BJ (cell line): ENCODE results near the gene NRL. TPM values are rescaled to one million over a fixed set of nuclear protein-coding genes. Genes with fewer than 3 reads are reported as not detected.
A peak's percentile ranks its signal among the peaks of the same experiment; 100 is the strongest.
"Not testable (repeated sequence)": the region's sequence is repeated elsewhere in the genome, so short reads cannot be mapped to it uniquely, and the experiment has no call there.

ENCODE experiments used
- CTCF ChIA-PET: fragments of 350-600 bp; formaldehyde crosslinking; extraction: SDS; loops from one replicate; lab custom pipeline; 2021; ENCODE audit warnings: antibody characterized with exemption, inconsistent platforms; lab: Yijun Ruan, JAX
- POLR2A ChIA-PET: fragments of 300-600 bp; sonication (Branson Sonifier 250); formaldehyde crosslinking; extraction: SDS; loops from one replicate; lab custom pipeline; 2021; ENCODE audit warnings: antibody characterized with exemption; lab: Charles Lee
- DNase-seq: peaks from one replicate; pipeline ENCODE4 v3.0.0-alpha.2; 2011; ENCODE audit warnings: low read depth
- H3K27me3 ChIP-seq: 2 replicates; pipeline ENCODE4 v1.6.0; 2011; ENCODE audit warnings: low read length; ENCODE audit not compliant: control insufficient read depth, insufficient read depth
- H3K36me3 ChIP-seq: 2 replicates; pipeline ENCODE4 v1.5.1; 2011; ENCODE audit warnings: low read length; ENCODE audit not compliant: control insufficient read depth, insufficient read depth
- H3K4me3 ChIP-seq: 2 replicates; pipeline ENCODE4 v1.5.1; 2011; ENCODE audit warnings: low read depth, mild to moderate bottlenecking, control low read depth, low read length
- polyA plus RNA-seq: library from polyadenylated mRNA; depleted of rRNA; stranded (reverse); fragments of >200 nt; gene quantifications from 2 replicates; pipeline ENCODE4 v1.2.3, GENCODE V29; 2011
- TF ChIP-seq, protein P1 (sequence below): IDR thresholded peaks from 2 replicates; pipeline ENCODE4 v1.5.1; 2011; ENCODE audit warnings: low read depth, mild to moderate bottlenecking, control low read depth, inconsistent platforms, low read length, moderate library complexity; ENCODE audit not compliant: insufficient read depth

NRL gene
- polyA plus RNA-seq, 1 experiment, result 0.91 TPM

DNA sequence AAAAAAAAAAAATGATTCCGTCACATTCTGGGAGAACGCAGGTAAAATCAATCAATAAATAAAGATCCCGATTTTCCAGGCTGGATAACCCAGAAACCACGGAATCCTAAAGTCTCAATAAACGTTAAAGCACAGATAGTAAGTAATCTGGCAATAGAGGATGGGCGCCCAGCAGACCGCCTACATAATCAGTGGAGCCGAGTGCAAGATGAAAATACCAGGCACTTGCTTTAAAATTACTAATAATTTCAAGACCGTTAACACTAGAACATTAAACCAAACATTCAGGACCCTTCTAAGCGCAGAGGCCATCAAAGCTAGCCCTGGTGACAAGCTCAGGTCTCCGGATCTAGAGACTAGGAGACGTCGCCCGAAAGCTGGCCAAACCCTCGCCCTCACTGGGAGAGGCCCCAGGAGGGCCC, 1.4 kb downstream of the NRL start:
- peaks cover 2% of the 10 kb centered on the region; the same call in 1 of the 2 replicates for H3K36me3 ChIP-seq
- TF ChIP-seq, protein P1, sequence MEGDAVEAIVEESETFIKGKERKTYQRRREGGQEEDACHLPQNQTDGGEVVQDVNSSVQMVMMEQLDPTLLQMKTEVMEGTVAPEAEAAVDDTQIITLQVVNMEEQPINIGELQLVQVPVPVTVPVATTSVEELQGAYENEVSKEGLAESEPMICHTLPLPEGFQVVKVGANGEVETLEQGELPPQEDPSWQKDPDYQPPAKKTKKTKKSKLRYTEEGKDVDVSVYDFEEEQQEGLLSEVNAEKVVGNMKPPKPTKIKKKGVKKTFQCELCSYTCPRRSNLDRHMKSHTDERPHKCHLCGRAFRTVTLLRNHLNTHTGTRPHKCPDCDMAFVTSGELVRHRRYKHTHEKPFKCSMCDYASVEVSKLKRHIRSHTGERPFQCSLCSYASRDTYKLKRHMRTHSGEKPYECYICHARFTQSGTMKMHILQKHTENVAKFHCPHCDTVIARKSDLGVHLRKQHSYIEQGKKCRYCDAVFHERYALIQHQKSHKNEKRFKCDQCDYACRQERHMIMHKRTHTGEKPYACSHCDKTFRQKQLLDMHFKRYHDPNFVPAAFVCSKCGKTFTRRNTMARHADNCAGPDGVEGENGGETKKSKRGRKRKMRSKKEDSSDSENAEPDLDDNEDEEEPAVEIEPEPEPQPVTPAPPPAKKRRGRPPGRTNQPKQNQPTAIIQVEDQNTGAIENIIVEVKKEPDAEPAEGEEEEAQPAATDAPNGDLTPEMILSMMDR, result no peak
- POLR2A ChIA-PET, result interaction anchor here (0.5 to 1.1 kb wide), 2 partner anchors 18 to 1131 kb away, joined by 3 to 4 read pairs; partner anchors contain the start of gene AJUBA
- no peak for DNase-seq
- CTCF ChIA-PET, result interaction anchor here (2.3 to 2.6 kb wide), 3 partner anchors 47 to 184 kb away, joined by 7 to 15 read pairs (median 11); partner anchors contain the start of gene IRF9
- H3K27me3 ChIP-seq, result no peaks in the 10 kb centered on the region
- H3K4me3 ChIP-seq, result peak overlapping the region; percentile 59

DNA sequence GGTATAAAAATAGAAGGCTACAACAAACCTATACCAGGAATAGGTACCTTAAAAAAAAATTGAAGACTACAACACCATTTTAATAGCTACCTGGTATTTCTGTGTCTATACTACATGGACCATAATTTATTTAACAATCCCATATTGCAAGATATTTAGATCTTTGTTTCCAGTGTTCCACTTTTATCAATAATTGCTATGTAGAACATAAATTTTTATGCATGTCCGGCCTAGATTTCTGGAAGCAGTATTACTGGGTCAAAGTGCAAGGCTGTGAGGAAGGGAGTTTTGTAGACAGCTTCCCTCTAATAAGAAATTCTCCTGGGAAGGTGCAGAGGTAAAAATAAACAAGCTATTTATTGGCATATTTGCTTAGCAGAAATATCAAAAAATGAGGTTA, 4.2 kb downstream of the NRL start:
- Histone ChIP-seq H3K27me3 (no peaks in the 10 kb centered on the region), H3K36me3 (no peaks in the 10 kb centered on the region), H3K4me3 (no peak overlapping the region)
- TF ChIP-seq, protein P1, result no peak
- CTCF ChIA-PET, result interaction anchor here (0.6 to 8.8 kb wide), 12 partner anchors 15 to 924 kb away, joined by 3 to 136 read pairs (median 4); partner anchors contain the start of genes CARMIL3, PCK2 and PSME1
- no peak for DNase-seq
- POLR2A ChIA-PET, result no interaction called here

DNA sequence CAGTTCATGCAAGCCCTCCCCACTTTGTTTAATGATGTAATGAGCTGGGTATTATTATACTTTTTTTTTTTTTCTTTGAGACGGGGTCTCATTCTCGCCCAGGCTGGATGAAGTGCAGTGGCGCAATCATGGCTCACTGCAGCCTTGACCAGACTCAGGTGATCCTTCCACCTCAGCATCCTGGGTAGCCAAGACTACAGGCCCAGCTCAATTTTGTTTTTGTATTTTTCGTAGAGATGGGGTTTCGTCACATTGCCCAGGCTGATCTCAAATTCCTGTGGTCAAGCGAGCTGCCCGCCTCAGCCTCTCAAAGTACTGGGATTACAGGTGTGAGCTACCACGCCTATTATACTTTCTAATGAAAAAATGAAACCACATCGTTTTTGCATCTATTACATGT, 4.7 kb downstream of the NRL start:
- Histone ChIP-seq H3K4me3 (no peak overlapping the region), H3K27me3 (no peaks in the 10 kb centered on the region), H3K36me3 (no peaks in the 10 kb centered on the region)
- CTCF ChIA-PET, result interaction anchor here (0.7 to 8.8 kb wide), 12 partner anchors 15 to 923 kb away, joined by 3 to 136 read pairs (median 4); partner anchors contain the start of genes CARMIL3, PCK2 and PSME1
- TF ChIP-seq, protein P1, result no peak
- no peak for DNase-seq
- POLR2A ChIA-PET, result no interaction called here

DNA sequence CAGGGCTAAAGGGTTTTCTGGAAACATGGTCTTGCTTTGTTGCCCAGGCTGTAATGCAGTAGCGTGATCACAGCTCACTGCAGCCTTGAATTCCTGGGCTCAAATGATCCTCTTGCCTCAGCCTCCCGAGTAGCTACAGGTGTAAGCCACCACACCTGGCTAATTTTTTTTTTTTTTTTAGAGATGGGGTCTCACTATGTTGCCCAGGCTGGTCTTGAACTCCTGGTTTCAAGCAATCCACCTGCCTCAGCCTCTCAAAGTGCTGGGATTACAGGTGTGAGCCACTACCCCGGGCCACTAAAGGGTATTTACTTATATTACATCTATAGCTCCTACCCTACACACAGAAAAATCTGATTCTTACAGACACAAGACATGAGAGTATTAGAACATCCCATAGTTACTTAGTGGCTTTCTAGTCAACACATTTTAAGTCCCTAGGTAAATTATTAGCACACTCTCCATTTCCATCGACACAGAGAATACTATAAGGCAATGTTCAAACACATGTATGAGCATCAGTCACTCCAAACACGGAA, 6.3 kb downstream of the NRL start:
- DNase-seq, result no peak
- peaks cover 5% of the 10 kb centered on the region for H3K36me3 ChIP-seq
- H3K4me3 ChIP-seq, result no peak overlapping the region
- ChIA-PET POLR2A (interaction anchor here (1.0 kb wide), 1 partner anchor 15 kb away, joined by 4 read pairs; the partner anchor contains the start of gene PCK2), CTCF (interaction anchor here (0.6 to 8.8 kb wide), 24 partner anchors 9 to 479 kb away, joined by 3 to 136 read pairs (median 4); partner anchors contain the start of genes CARMIL3, IRF9, PCK2 and PSME1)
- TF ChIP-seq, protein P1, result no peak
- H3K27me3 ChIP-seq, result no peaks in the 10 kb centered on the region

DNA sequence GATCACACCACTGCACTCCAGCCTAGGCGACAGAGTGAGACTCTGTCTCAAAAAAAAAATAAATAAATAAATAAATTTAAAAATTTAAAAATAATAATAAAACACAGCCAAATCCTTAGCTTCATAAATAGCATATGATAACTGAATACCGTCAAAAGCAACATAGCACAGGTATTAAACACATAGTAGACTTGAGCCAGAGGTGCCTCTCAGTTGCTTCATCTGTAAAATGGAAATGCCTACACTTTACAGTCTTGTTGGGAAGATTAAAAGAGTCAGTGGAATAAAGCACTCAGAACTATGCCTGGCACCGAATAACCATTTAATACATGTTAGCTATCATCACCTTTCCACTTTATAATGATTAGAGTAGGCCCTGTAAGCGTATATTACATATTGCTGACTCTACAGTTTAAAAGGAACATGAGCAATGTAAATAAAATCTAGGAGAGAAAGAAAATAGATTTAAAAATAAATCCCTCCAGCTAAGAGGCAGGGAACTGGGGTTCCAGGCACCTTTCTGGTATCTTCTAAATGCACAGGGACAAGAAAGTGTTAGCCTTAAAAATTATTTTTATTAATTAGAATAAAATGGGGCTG, 8.0 kb downstream of the NRL start:
- ChIA-PET CTCF (interaction anchor here (1.1 to 8.8 kb wide), 5 partner anchors 12 to 71 kb away, joined by 3 to 136 read pairs (median 4); partner anchors contain the start of gene PCK2), POLR2A (interaction anchor here (0.6 kb wide), 1 partner anchor 49 kb away, joined by 3 read pairs; no protein-coding TSS in a partner anchor)
- no peak overlapping the region for H3K4me3 ChIP-seq
- H3K27me3 ChIP-seq, result no peaks in the 10 kb centered on the region
- H3K36me3 ChIP-seq, result peaks cover 12% of the 10 kb centered on the region
- no peak for DNase-seq
- TF ChIP-seq, protein P1, result no peak

DNA sequence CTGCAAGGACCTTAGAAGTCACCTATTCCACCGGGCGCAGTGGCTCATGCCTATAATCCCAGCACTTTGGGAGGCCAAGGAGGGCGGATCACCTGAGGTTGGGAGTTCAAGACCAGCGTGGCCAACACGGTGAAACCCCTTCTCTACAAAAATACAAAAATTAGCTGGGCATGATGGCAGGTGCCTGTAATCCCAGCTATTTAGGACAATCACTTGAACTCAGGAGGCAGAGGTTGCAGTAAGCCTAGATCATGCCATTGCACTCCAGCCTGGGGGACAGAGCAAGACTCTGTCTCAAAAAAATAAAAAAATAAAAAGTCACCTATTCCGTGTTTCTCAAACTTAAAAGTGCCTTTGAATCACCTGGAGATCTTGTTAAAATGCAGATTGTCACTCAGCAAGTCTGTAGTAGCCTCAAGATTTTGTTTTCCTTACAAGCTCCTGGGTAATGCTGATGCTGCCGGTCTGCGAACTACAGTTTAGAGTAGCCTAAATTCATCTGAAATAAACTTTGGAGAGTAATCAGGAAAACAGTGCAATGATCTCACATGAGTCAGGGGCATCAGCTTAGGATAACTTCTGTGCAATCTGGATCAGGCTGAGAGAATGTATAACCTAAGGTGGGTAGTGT, 9.0 kb downstream of the NRL start:
- POLR2A ChIA-PET, result interaction anchor here (1.0 kb wide), 1 partner anchor 9 kb away, joined by 3 read pairs; the partner anchor contains the start of genes DCAF11 and NRL
- not testable (repeated sequence) for H3K27me3 ChIP-seq, H3K4me3 ChIP-seq, DNase-seq
- CTCF ChIA-PET, result interaction anchor here (1.1 to 8.8 kb wide), 5 partner anchors 10 to 55 kb away, joined by 3 to 136 read pairs (median 4); partner anchors contain the start of gene PCK2
- H3K36me3 ChIP-seq, result peaks cover 17% of the 10 kb centered on the region
